Omental fat pad (tissue), 4 donors: ENCODE results near the gene PLD1. TPM values are rescaled to one million over a fixed set of nuclear protein-coding genes. Genes with fewer than 3 reads are reported as not detected.
"Not testable (repeated sequence)": the region's sequence is repeated elsewhere in the genome, so short reads cannot be mapped to it uniquely, and the experiment has no call there.

ENCODE experiments used
- ATAC-seq: fragments of 150-250 bp; one replicate; pipeline ENCODE4 v1.9.1; 2016; ENCODE audit warnings: mild to moderate bottlenecking, moderate library complexity; ENCODE audit not compliant: low FRiP score
- DNase-seq: peaks from one replicate; pipeline ENCODE4 v3.0.0-alpha.2; 2019; ENCODE audit warnings: low spot score
- total RNA-seq, 4 donors: library from RNA; depleted of rRNA; stranded (reverse); fragments of >200 nt; gene quantifications; one replicate each; pipeline ENCODE4 v1.1.0, GENCODE V29; 2016
- TF ChIP-seq, protein P1 (sequence below), 3 donors: fragments of 450-650 bp; IDR thresholded peaks; one replicate each; pipeline ENCODE4 v1.5.1; 2016 to 2017; ENCODE audit warnings: antibody characterized with exemption in 3 of 3, mild to moderate bottlenecking in 3 of 3, moderate library complexity in 2 of 3

The PLD1 gene
- total RNA-seq, 4 donors from 2014 or later: 9.7 to 73.3 (median 33.2) TPM

DNA sequence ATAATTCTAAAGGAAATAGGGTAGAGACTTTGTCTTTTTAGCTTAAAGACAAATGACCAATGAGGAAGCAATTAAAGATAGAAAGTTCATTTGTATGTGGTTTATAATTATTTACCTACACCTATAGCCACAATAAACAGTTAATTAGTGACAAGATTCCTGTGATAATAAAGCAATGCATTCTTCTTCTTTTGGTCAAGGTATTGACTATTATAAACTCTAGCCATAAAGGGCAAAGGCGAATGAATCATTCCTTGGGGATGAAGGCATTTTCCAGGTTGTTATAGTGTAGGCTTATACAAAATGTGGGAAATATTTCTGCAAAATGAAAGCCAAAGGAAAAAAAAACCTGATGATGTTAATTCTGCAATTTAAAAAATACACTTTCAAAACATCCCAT lies 115.4 kb downstream of the PLD1 start:
- ATAC-seq (no peak), DNase-seq (no peak)
- TF ChIP-seq, protein P1, sequence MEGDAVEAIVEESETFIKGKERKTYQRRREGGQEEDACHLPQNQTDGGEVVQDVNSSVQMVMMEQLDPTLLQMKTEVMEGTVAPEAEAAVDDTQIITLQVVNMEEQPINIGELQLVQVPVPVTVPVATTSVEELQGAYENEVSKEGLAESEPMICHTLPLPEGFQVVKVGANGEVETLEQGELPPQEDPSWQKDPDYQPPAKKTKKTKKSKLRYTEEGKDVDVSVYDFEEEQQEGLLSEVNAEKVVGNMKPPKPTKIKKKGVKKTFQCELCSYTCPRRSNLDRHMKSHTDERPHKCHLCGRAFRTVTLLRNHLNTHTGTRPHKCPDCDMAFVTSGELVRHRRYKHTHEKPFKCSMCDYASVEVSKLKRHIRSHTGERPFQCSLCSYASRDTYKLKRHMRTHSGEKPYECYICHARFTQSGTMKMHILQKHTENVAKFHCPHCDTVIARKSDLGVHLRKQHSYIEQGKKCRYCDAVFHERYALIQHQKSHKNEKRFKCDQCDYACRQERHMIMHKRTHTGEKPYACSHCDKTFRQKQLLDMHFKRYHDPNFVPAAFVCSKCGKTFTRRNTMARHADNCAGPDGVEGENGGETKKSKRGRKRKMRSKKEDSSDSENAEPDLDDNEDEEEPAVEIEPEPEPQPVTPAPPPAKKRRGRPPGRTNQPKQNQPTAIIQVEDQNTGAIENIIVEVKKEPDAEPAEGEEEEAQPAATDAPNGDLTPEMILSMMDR (IDR thresholded peaks at IDR 0.05): no peak

DNA sequence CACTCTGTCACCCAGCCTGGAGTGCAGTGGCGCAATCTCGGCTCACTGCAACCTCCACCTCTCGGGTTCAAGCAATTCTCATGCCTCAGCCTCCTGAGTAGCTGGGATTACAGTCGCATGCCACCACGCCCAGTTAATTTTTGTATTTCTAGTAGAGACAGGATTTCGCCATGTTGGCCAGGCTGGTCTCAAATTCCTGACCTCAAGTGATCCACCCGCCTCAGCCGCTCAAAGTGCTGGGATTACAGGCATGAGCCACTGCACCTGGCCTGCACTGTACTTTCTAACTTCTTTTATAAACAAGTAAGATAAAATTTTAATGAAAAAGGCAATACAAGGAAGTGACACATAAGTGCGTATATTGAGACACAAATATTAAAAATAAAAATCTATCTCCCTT lies 117.7 kb downstream of the PLD1 start:
- not testable (repeated sequence) for ATAC-seq, DNase-seq

DNA sequence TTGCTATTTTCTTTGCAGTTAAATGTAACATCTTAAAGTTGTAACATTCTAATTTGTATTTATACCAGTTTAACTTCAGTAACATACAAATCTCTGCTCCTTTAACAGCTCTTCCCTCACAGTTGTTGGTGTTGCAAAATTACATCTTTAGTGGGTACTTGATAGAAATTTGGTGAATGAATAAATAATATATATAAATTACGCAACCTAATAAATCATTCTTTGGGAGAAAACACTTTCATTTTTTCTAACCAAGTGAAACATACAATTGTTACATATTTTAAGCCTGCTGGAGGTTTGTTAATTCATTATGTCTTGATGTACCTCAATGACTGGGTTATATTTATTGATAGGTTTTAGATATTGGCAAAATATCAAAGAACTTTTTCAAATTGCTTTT lies 118.8 kb downstream of the PLD1 start:
- TF ChIP-seq, protein P1 (IDR thresholded peaks at IDR 0.05): no peak
- no peak for DNase-seq
- ATAC-seq: no peak

DNA sequence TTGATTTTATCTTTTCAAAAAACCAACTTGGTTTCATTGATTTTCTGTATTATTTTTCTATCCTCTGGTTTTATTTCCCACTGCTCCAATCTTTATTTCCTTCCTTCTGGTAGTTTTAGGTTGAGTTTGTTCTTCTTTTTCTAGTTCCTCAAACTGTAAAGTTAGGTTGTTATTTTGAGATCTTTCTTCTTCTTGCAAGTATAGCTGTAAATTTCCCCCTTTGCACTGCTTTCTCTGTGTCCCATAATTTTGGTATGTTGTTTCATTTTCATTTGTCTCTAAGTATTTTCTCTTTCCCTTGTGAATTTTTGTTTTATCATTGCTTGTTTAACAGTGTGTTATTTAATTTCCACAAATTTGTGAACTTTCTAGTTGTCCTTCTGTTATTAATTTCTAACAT lies 120.0 kb downstream of the PLD1 start:
- ATAC-seq (no peak), DNase-seq (no peak)
- TF ChIP-seq, protein P1 (IDR thresholded peaks at IDR 0.05): no peak

DNA sequence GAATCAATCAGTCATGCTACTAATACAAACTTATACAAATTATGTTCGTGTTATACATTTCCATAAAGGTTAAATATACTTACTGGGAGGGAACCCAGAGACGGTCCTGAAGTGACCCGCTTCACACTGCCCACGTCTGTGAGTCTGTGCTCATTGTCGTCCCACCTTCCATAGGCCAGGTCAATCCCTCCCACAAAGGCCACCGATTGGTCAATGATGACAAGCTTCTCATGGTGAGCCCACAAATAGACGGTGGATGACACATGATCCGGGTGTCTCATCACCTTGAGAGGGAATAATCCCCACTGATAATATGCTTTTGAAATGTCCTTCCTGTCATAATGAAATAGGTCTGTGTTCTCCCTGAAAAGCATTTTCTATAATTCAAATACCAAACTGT lies 121.7 kb downstream of the PLD1 start:
- ATAC-seq (no peak), DNase-seq (no peak)
- TF ChIP-seq, protein P1 (IDR thresholded peaks at IDR 0.05): no peak

DNA sequence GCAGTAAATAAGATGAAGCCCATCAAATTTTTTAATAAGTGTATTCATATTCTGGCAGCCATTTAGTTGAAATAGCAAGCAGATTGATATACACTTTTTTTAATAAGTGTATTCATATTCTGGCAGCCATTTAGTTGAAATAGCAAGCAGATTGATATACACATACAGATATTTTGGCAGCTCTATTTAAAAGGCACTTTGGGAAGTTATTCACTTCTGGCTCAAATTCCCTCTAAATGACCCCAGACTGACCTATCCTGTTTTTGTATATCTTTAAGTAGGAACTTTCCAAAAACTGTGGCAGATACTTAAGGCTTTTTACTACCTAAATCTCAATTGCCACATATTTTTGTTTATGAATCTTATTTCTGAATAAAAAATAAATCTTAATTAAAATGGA lies 122.3 kb downstream of the PLD1 start:
- DNase-seq: no peak
- ATAC-seq: no peak
- TF ChIP-seq, protein P1 (IDR thresholded peaks at IDR 0.05): no peak

DNA sequence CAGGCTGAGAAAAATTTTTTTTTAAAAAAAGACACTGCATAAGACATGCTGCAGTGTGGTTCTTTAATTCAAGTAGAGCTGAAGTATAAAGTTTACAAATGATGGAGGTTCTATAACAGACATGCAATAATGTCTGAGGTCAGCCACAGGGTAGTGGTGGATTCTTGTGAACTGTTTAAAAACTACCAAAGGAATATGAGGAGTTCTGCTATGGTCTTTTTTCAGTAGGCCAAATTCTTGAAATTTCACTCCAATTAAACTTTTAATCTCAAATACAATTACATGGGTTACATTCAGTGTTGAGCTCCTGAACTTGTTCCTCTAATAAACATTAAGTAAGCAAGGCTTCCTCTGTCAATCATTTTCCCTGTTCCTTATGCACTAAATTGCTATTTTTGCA lies 122.7 kb downstream of the PLD1 start:
- TF ChIP-seq, protein P1 (IDR thresholded peaks at IDR 0.05): no peak
- ATAC-seq (no peak), DNase-seq (no peak)

DNA sequence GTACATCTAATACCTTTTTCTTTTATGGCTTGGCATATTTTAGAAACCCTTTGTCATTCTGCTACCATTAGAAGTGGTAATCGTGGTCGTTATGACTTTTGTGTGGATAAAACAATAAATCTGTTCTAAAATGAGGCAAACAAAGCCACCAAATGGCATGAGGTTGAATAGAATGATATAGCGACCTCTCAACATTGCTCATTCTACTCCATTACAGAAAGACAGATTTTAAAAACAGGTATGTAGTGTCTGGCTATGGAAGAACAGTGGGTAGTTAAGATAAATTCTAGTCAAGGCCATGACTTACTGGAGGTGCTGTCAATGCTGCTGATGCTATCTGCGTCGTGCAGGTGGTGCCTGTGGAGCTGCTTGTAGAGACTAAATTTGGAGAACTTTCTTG lies 123.2 kb downstream of the PLD1 start:
- TF ChIP-seq, protein P1 (IDR thresholded peaks at IDR 0.05): no peak
- DNase-seq (no peak), ATAC-seq (no peak)
